Measurements from ENCODE around the gene PTPRG.

DNA sequence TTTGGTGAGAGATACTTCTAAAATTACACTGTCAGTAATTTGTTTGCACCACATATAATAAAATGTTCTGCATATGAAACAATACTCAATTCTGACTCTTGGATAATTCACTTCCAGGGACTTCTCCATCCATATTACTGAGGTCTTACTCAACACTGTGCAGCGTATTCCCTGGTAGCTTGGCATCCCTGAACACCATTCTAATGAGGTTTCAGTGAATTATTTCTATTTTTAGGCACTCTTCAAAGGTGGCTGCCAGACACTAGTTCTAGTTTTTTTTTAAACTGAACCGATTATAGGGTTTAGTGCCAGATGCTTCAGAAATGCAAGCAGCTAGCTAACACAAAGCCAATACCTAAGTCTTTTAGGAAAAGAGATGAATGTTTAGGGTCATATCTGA is 528.7 kb downstream of the PTPRG start:
- TF ChIP-seq CTCF (conservative IDR thresholded peaks at IDR 0.05; ENCODE audit: low read depth, low read length), result no peak
- no peak for TF ChIP-seq EZH2 (IDR thresholded peaks at IDR 0.05; ENCODE audit: borderline replicate concordance, low read depth, low read length, poor library complexity, severe bottlenecking)
